GM19238 (cell line): ENCODE results near the gene OTOG.

ENCODE experiments used
- DNase-seq: peaks from one replicate; pipeline ENCODE4 v3.0.0; 2011; ENCODE audit warnings: low spot score; ENCODE audit not compliant: insufficient read length

OTOG gene

GRCh38 chr11:17646451-17647145 lies 99.5 kb downstream of the OTOG start:
- no peak for DNase-seq

- no peak for DNase-seq
Observed at GRCh38 chr11:17648528-17648927, 101.5 kb downstream of the OTOG start.

- no peak for DNase-seq
Observed at GRCh38 chr11:17649261-17649660, 102.2 kb downstream of the OTOG start.

GRCh38 chr11:17649696-17650095 lies 102.6 kb downstream of the OTOG start:
- DNase-seq = no peak

GRCh38 chr11:17650127-17650911 lies 103.3 kb downstream of the OTOG start:
- no peak for DNase-seq

- no peak for DNase-seq
Observed at GRCh38 chr11:17651061-17651460, 104.0 kb downstream of the OTOG start.

GRCh38 chr11:17651681-17652080 lies 104.6 kb downstream of the OTOG start:
- DNase-seq = no peak

GRCh38 chr11:17652556-17652955 lies 105.5 kb downstream of the OTOG start:
- DNase-seq = no peak

GRCh38 chr11:17653611-17654010 lies 106.6 kb downstream of the OTOG start:
- no peak for DNase-seq

- no peak for DNase-seq
Observed at GRCh38 chr11:17655682-17656081, 108.6 kb downstream of the OTOG start.

GRCh38 chr11:17658211-17658610 lies 111.2 kb downstream of the OTOG start:
- no peak for DNase-seq

- DNase-seq = no peak
Observed at GRCh38 chr11:17668166-17668565, 121.1 kb downstream of the OTOG start.

- DNase-seq = no peak
Observed at GRCh38 chr11:17672469-17672868, 125.4 kb downstream of the OTOG start.

GRCh38 chr11:17673951-17674350 lies 126.9 kb downstream of the OTOG start:
- DNase-seq = no peak

- DNase-seq = no peak
Observed at GRCh38 chr11:17682848-17683247, 135.8 kb downstream of the OTOG start.

- no peak for DNase-seq
Observed at GRCh38 chr11:17683377-17684161, 136.5 kb downstream of the OTOG start.

GRCh38 chr11:17684550-17684949 lies 137.5 kb downstream of the OTOG start:
- DNase-seq = no peak

- no peak for DNase-seq
Observed at GRCh38 chr11:17686231-17686980, 139.3 kb downstream of the OTOG start.

- no peak for DNase-seq
Observed at GRCh38 chr11:17687946-17688670, 141.0 kb downstream of the OTOG start.

- DNase-seq = no peak
Observed at GRCh38 chr11:17691550-17691949, 144.5 kb downstream of the OTOG start.

- no peak for DNase-seq
Observed at GRCh38 chr11:17691976-17692375, 144.9 kb downstream of the OTOG start.
